CD4-positive, alpha-beta T cell (primary cell): Measurements from ENCODE around the gene ZNF423. TPM values are rescaled to one million over a fixed set of nuclear protein-coding genes. Genes with fewer than 3 reads are reported as not detected.
"Not testable (repeated sequence)": the region's sequence is repeated elsewhere in the genome, so short reads cannot be mapped to it uniquely, and the experiment has no call there.

Experiments
- ATAC-seq: fragments of 200-7000 bp; cut with Tn5 transposase; one replicate; pipeline ENCODE4 v1.10.0; 2022; ENCODE audit warnings: mild to moderate bottlenecking; ENCODE audit not compliant: poor library complexity
- CTCF ChIA-PET: fragments of 350-600 bp; sonication (Branson Sonifier 250); formaldehyde crosslinking; loops from one replicate; lab custom pipeline; 2021; ENCODE audit warnings: antibody characterized with exemption, inconsistent platforms; lab: Charles Lee
- POLR2A ChIA-PET: fragments of 350-600 bp; sonication (Branson Sonifier 250); formaldehyde crosslinking; loops from one replicate; lab custom pipeline; 2021; ENCODE audit warnings: antibody characterized with exemption, inconsistent platforms; lab: Charles Lee
- DNase-seq, 14 experiments: peaks; one replicate each; pipeline ENCODE4 v3.0.0-alpha.2; 2013 to 2020; ENCODE audit warnings: mixed read lengths in 2 of 14
- H3K27ac ChIP-seq, 2 donors: one replicate each; pipeline versions ENCODE4 v1.5.1 to v1.7.0; 2013; ENCODE audit warnings: low read length in 2 of 2, low read depth in 1 of 2, mild to moderate bottlenecking in 1 of 2
- H3K27me3 ChIP-seq, 2 experiments: 1 replicate in 1 of 2; 2 replicates in 1 of 2; pipeline versions ENCODE4 v1.6.1 to v1.7.0; 2013; ENCODE audit warnings: low read length in 2 of 2, control low read depth in 1 of 2, mild to moderate bottlenecking in 1 of 2, moderate library complexity in 1 of 2; ENCODE audit not compliant: insufficient read depth in 2 of 2, control insufficient read depth in 1 of 2
- H3K36me3 ChIP-seq: one replicate; pipeline ENCODE4 v1.6.1; 2013; ENCODE audit warnings: low read length, control low read depth; ENCODE audit not compliant: insufficient read depth
- H3K4me1 ChIP-seq: one replicate; pipeline ENCODE4 v1.6.1; 2013; ENCODE audit warnings: low read length, control low read depth; ENCODE audit not compliant: insufficient read depth
- H3K4me3 ChIP-seq: one replicate; pipeline ENCODE4 v1.5.1; 2013; ENCODE audit warnings: mild to moderate bottlenecking, low read length, moderate library complexity
- H3K9me3 ChIP-seq, 2 experiments: 1 replicate in 1 of 2; 2 replicates in 1 of 2; pipeline versions ENCODE4 v1.6.1 to v1.7.0; 2013; ENCODE audit warnings: low read length in 2 of 2, mild to moderate bottlenecking in 2 of 2, control low read depth in 1 of 2, moderate library complexity in 1 of 2; ENCODE audit not compliant: control insufficient read depth in 1 of 2, insufficient read depth in 1 of 2
- H3K27ac Mint-ChIP-seq: one replicate; pipeline ENCODE4 v1.8.0; 2020; ENCODE audit warnings: mixed read lengths
- H3K27me3 Mint-ChIP-seq: one replicate; pipeline ENCODE4 v1.8.0; 2021; ENCODE audit warnings: mixed read lengths
- H3K36me3 Mint-ChIP-seq: one replicate; pipeline ENCODE4 v1.8.0; 2021; ENCODE audit warnings: low read depth, mixed read lengths
- H3K4me1 Mint-ChIP-seq: one replicate; pipeline ENCODE4 v1.8.0; 2021; ENCODE audit warnings: low read depth, mixed read lengths
- H3K4me3 Mint-ChIP-seq: one replicate; pipeline ENCODE4 v1.8.0; 2020; ENCODE audit warnings: mild to moderate bottlenecking, mixed read lengths
- H3K9me3 Mint-ChIP-seq: one replicate; pipeline ENCODE4 v1.8.0; 2020; ENCODE audit warnings: mixed read lengths
- intact Hi-C, 2 experiments: fragments of 100-400 bp; cut with DNase I in 1 of 2; cut with micrococcal nuclease in 1 of 2; formaldehyde crosslinking; loops; one replicate each; pipeline versions ENCODE4 v1.15.1 to v1.9.0; 2023 to 2025; cut with DNase I, micrococcal nuclease
- total RNA-seq, 174 experiments: library from RNA in 2 of 174; stranded (reverse) in 2 of 174; gene quantifications; one replicate each; pipeline ENCODE4 v1.2.3 and lab custom pipeline; 2021 to 2026
- TF ChIP-seq, protein P1 (sequence below): fragments of 200-600 bp; IDR thresholded peaks from one replicate; pipeline ENCODE4 v1.8.0; 2022; ENCODE audit warnings: antibody characterized with exemption, mild to moderate bottlenecking

Gene ZNF423
- total RNA-seq, 2 experiments from 2014 or later, result not detected

DNA sequence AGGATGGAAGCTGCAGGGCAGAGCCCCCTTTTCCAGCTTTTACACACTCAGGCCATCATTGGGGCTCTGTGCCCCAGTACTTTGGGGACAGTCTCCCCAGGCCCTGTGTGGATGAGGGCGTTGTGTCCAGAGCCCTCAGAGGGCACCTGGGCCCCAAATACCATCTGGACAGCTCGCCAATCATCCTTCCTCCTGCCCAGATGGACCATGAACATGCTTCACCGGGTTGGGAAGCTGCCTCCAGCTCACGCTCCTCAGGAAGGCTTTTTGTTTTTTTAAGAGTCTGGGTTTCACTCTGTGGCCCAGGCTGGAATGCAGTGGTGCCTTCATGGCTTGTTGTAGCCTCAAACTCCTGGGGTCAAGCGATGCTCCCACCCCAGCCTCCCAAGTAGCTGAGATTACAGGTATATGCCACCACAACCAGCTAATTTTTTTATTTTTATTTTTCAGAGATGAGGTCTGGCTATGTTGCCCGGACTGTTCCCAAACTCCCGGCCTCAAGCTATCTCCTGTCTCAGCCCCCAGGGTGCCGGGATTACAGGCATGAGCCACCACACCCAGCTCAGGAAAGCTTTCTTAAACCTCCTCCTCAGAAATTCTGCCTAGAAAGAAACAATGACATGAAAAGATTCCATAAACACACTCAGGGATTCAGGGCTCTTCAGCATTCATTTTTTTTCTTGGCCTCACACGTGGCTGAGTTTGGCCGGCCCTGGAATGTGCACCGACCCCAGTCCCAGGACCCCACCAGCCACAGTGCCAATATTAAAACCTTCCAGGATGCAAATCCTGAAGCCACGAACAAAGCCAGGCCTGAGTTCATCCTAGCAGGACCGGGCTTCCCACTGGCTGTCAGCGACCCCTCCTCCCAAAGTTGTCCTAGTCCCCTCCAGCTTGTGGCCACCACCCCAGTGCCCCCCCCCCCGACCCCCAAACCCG, 27.4 kb upstream of the ZNF423 start:
- POLR2A ChIA-PET, result no interaction called here
- no peaks in the 10 kb centered on the region for H3K4me1 Mint-ChIP-seq
- H3K27me3 Mint-ChIP-seq, result peaks cover 71% of the 10 kb centered on the region
- Histone ChIP-seq H3K27me3 (peaks cover 6 to 13% of the 10 kb centered on the region in 2 experiments), H3K4me1 (no peaks in the 10 kb centered on the region), H3K4me3 (no peak overlapping the region), H3K27ac (no peak overlapping the region), H3K9me3 (peaks cover 0 to 3% of the 10 kb centered on the region in 2 experiments), H3K36me3 (no peaks in the 10 kb centered on the region)
- no peak for DNase-seq
- H3K9me3 Mint-ChIP-seq, result no peaks in the 10 kb centered on the region
- intact Hi-C loops, result no loop called here
- H3K27ac Mint-ChIP-seq, result no peak overlapping the region
- CTCF ChIA-PET, result no interaction called here
- no peak for ATAC-seq
- no peak overlapping the region for H3K4me3 Mint-ChIP-seq
- TF ChIP-seq, protein P1, sequence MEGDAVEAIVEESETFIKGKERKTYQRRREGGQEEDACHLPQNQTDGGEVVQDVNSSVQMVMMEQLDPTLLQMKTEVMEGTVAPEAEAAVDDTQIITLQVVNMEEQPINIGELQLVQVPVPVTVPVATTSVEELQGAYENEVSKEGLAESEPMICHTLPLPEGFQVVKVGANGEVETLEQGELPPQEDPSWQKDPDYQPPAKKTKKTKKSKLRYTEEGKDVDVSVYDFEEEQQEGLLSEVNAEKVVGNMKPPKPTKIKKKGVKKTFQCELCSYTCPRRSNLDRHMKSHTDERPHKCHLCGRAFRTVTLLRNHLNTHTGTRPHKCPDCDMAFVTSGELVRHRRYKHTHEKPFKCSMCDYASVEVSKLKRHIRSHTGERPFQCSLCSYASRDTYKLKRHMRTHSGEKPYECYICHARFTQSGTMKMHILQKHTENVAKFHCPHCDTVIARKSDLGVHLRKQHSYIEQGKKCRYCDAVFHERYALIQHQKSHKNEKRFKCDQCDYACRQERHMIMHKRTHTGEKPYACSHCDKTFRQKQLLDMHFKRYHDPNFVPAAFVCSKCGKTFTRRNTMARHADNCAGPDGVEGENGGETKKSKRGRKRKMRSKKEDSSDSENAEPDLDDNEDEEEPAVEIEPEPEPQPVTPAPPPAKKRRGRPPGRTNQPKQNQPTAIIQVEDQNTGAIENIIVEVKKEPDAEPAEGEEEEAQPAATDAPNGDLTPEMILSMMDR, result no peak
- no peaks in the 10 kb centered on the region for H3K36me3 Mint-ChIP-seq

DNA sequence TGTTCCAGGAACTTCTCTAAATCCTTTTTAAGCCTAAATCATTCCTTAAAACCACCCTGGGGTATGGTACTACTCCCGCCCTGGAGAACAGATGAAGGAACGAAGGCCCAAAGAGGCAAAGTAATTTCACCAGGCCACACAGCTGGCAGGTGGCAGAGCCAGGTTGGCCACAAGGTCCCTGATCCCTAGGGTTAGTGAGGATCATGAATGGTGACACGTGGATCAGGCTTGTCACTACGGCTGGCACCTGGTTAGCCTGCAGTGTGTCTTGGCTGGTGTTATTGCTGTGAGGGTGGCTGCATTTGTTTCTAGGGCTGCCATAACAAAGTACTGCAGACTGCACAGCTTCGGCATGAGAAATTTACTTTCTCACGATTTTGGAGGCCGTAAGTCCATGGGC, 26.0 kb upstream of the ZNF423 start:
- POLR2A ChIA-PET, result no interaction called here
- peaks cover 1% of the 10 kb centered on the region for H3K4me1 ChIP-seq

DNA sequence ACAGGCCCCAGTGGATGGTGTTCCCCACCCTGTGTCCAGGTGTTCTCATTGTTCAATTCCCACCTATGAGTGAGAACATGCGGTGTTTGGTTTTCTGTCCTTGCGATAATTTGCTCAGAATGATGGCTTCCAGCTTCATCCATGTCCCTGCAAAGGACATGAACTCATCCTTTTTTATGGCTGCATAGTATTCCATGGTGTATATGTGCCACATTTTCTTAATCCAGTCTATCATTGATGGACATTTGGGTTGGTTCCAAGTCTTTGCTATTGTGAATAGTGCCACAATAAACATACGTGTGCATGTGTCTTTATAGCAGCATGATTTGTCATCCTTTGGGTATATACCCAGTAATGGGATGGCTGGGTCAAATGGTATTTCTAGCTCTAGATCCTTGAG, 22.6 kb upstream of the ZNF423 start:
- ATAC-seq, POLR2A ChIA-PET, H3K27ac ChIP-seq, DNase-seq, H3K4me1 ChIP-seq, CTCF ChIA-PET, H3K9me3 Mint-ChIP-seq, H3K36me3 ChIP-seq, H3K9me3 ChIP-seq, H3K4me3 Mint-ChIP-seq, H3K27ac Mint-ChIP-seq, H3K36me3 Mint-ChIP-seq, H3K4me3 ChIP-seq, H3K4me1 Mint-ChIP-seq: not testable (repeated sequence)
- H3K27me3 ChIP-seq, result peaks cover 20 to 34% of the 10 kb centered on the region in 2 experiments
- intact Hi-C loops, result loop anchor here in 1 of 2 experiments (5.0 kb wide), 1 partner anchor 471 kb away; no protein-coding TSS in a partner anchor
- H3K27me3 Mint-ChIP-seq, result peaks cover 75% of the 10 kb centered on the region

More for the DNA sequence above, 26.0 kb upstream of the ZNF423 start:
- ATAC-seq (no peak), DNase-seq (no peak)
- Mint-ChIP-seq H3K27ac (no peak overlapping the region), H3K27me3 (peaks cover 75% of the 10 kb centered on the region), H3K4me1 (no peaks in the 10 kb centered on the region), H3K36me3 (no peaks in the 10 kb centered on the region), H3K4me3 (no peak overlapping the region), H3K9me3 (no peaks in the 10 kb centered on the region)
- H3K9me3 ChIP-seq, result peaks cover 0 to 3% of the 10 kb centered on the region in 2 experiments
- no peak overlapping the region for H3K4me3 ChIP-seq
- intact Hi-C loops, result no loop called here
- CTCF ChIA-PET, result no interaction called here
- no peaks in the 10 kb centered on the region for H3K36me3 ChIP-seq
- H3K27me3 ChIP-seq, result peaks cover 14 to 21% of the 10 kb centered on the region in 2 experiments
- no peak overlapping the region for H3K27ac ChIP-seq
- TF ChIP-seq, protein P1, result no peak
